ENCODE results near the gene BEND3.
"Not testable (repeated sequence)": the region's sequence is repeated elsewhere in the genome, so short reads cannot be mapped to it uniquely, and the experiment has no call there.

The BEND3 gene

GRCh38 chr6:107114926-107115694 lies at the start of gene BEND3:
Gene BEND3 (minus strand): TSS chr6:107115515. CDS start chr6:107099285, 16,230 bp downstream.
- DNase-seq, result no peak

GRCh38 chr6:107164299-107164698 lies 49.0 kb upstream of the BEND3 start:
- not testable (repeated sequence) for DNase-seq

- no peak for DNase-seq
Observed at GRCh38 chr6:107161521-107161920, 46.2 kb upstream of the BEND3 start.

- no peak for DNase-seq
Observed at GRCh38 chr6:107156617-107157016, 41.3 kb upstream of the BEND3 start.

GRCh38 chr6:107154801-107155160 lies 39.5 kb upstream of the BEND3 start:
- no peak for DNase-seq

- no peak for DNase-seq
Observed at GRCh38 chr6:107154131-107154800, 39.0 kb upstream of the BEND3 start.

GRCh38 chr6:107152638-107153430 lies 37.5 kb upstream of the BEND3 start:
- DNase-seq, result no peak

GRCh38 chr6:107144666-107145065 lies 29.4 kb upstream of the BEND3 start:
- DNase-seq, result no peak

- DNase-seq, result no peak
Observed at GRCh38 chr6:107144014-107144413, 28.7 kb upstream of the BEND3 start.

GRCh38 chr6:107140581-107140980 lies 25.3 kb upstream of the BEND3 start:
- no peak for DNase-seq

- DNase-seq, result not testable (repeated sequence)
Observed at GRCh38 chr6:107136324-107136723, 21.0 kb upstream of the BEND3 start.

GRCh38 chr6:107135048-107135680 lies 19.8 kb upstream of the BEND3 start:
- not testable (repeated sequence) for DNase-seq

GRCh38 chr6:107132330-107132954 lies 17.1 kb upstream of the BEND3 start:
- DNase-seq, result no peak

GRCh38 chr6:107129370-107129925 lies 14.1 kb upstream of the BEND3 start:
- no peak for DNase-seq

GRCh38 chr6:107128577-107128976 lies 13.3 kb upstream of the BEND3 start:
- no peak for DNase-seq

GRCh38 chr6:107128175-107128574 lies 12.9 kb upstream of the BEND3 start:
- DNase-seq, result no peak

GRCh38 chr6:107125771-107126170 lies 10.5 kb upstream of the BEND3 start:
- no peak for DNase-seq

GRCh38 chr6:107124934-107125348 lies 9.6 kb upstream of the BEND3 start:
- DNase-seq, result peak; percentile 10

- DNase-seq, result no peak
Observed at GRCh38 chr6:107123501-107123900, 8.2 kb upstream of the BEND3 start.

- peak; percentile 18 for DNase-seq
Observed at GRCh38 chr6:107122748-107123147, 7.4 kb upstream of the BEND3 start.

- no peak for DNase-seq
Observed at GRCh38 chr6:107121964-107122495, 6.7 kb upstream of the BEND3 start.

GRCh38 chr6:107121266-107121665 lies 6.0 kb upstream of the BEND3 start:
- no peak for DNase-seq
